Caki2 (cell line): Measurements from ENCODE around the gene NCAPH2. TPM values are rescaled to one million over a fixed set of nuclear protein-coding genes. Genes with fewer than 3 reads are reported as not detected.

Experiments used
- DNase-seq: peaks from one replicate; pipeline ENCODE4 v3.0.0-alpha.2; 2015; ENCODE audit warnings: low read depth
- in situ Hi-C: cut with HindIII; loops from 2 replicates; pipeline ENCODE4 v1.10.0; 2016; ENCODE audit warnings: low sequenced_read_pairs, low pct_unique_long_range_greater_than_20kb, mixed read lengths
- total RNA-seq: library from RNA; depleted of rRNA; stranded (reverse); fragments of >200 nt; shearing (Covaris generic); gene quantifications from 2 replicates; pipeline ENCODE4 v1.2.3, GENCODE V29; 2014; ENCODE audit warnings: low replicate concordance

Gene NCAPH2
- total RNA-seq, 1 experiment from 2014 or later: 152 TPM

DNA sequence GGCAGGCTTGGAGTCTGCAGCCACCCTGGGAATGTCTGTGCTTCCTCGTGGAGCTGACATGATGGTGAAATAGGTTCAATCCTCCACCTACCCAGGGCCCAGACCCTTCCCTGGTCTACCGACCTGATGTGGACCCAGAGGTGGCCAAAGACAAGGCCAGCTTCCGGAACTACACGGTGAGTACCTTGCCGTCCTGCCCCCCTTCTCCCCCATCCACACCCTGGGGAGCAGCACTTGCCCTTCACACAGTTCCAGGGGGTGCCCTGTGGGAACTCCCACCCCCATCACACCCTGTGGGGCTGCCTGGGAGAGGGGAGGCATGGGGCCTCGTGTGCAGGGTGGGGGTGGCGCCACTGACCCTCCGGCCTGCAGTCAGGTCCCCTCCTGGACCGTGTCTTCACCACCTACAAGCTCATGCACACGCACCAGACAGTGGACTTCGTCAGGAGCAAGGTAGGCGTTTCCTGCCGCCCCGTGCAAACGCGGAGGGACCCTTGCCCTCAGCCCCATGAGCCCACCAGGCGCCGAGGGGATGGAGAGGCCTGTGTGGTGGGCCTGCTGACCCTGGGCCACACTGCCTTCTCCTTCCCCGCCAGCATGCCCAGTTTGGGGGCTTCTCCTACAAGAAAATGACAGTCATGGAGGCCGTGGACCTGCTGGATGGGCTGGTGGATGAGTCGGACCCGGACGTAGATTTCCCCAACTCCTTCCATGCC, 20.6 kb upstream of the NCAPH2 start:
- no peak for DNase-seq
- in situ Hi-C loops: no loop called here

DNA sequence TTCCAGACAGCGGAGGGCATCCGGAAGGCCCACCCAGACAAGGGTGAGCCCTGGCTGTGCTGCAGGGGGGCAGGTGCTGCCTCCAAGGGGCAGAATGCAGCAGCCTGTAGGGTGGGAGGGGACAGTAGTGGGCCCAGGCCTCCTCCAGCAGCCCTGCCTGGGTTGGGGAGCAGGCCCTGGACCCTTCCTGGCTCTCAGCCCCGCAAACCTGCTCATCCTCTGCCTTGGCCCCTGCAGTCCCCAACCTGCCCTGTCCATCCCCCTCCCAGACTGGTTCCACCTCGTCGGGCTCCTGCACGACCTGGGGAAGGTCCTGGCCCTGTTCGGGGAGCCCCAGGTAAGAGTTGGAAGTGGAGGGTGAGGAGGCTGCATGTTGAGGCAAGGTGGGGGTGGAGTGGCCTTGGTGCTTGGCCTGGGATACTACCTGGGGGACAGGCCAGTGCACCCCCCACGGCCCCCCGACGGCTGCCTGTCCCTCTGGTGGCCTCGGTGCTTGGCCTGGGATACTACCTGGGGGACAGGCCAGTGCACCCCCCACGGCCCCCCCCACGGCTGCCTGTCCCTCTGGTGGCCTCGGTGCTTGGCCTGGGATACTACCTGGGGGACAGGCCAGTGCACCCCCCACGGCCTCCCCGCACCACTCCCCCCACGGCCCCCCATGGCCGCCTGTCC, 19.9 kb upstream of the NCAPH2 start:
- in situ Hi-C loops: no loop called here
- no peak for DNase-seq

DNA sequence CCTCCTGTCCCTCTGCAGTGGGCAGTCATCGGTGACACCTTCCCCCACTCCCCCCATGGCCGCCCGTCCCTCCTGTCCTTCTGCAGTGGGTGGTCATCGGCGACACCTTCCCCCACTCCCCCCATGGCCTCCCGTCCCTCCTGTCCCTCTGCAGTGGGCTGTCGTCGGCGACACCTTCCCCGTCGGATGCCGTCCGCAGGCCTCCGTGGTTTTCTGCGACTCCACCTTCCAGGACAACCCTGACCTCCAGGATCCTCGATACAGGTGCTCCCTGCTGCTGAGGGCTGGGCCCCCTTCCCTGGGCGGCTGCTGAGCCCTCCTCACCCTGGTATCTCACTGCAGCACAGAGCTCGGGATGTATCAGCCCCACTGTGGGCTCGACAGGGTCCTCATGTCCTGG, 19.1 kb upstream of the NCAPH2 start:
- DNase-seq: no peak

DNA sequence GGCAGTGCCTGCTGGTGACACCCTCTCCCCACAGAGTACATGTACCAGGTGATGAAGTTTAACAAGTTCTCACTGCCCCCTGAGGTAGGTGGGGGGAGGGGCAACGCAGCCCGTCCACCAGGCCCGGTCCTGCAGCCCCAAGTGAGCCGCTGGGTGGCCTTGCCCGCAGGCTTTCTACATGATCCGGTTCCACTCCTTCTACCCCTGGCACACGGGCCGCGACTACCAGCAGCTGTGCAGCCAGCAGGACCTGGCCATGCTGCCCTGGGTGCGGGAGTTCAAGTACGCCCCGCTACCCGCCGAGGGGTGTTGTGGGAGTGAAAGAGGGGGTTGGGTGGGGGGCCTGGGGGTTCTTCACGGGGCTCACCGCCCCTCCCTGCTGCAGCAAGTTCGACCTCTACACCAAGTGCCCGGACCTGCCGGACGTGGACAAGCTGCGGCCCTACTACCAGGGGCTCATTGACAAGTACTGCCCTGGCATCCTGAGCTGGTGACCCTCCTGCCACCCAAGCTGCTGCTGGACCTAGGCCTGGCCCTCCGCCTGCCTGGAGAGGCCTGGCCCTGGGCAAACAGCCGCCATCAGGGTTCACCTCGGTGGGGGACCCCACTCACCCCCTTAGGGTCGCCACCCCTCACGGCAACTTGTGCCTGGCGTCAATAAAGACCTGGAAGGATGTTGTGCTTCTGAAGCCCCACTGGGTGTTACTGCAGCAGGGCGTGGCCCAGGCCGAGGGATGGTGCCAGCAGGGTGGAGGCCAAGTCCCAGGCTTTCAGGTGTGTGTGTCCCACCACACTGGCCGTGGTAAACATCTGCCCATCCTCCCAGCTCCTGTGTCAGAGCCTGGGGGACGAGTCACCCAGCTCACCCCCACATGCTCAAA, 18.4 kb upstream of the NCAPH2 start:
- in situ Hi-C loops: no loop called here
- no peak for DNase-seq

More for the DNA sequence above, 19.1 kb upstream of the NCAPH2 start:
- in situ Hi-C loops: no loop called here

DNA sequence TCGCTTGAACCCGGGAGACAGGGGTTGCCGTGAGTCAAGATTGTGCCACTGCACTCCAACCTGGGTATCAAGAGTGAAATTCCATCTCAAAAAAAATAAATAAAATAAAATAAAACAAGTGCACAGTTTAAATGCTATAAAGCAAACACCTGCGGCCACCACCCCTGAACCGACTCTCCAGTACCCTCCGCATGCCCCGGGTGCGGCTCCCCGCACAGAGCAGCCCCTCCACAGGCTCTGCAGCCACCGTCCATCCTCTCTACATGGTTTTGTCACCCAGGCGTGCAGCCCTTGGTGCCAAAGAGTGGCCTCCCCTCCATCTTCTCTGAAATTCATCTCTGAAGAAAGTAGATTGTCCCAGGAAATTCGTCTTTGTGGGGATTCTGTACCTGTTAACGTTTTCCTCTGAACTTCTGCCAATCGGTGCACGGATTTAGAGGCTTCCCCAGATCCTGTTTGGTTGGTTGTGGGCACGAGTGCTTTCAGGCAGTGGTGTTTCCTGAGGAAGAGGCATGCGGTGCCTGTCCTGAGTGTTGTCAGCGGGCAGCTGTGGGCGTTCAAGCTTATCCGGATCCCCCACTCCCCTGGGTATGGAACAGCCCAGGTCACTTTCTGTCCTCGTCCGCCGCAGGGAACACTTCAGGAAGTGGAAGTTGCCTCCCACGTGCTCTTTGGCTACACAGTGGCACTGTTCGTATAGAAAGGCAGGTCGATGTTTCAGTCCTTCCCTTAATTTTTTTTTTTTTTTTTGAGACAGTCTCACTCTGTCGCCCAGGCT, 17.3 kb upstream of the NCAPH2 start:
- in situ Hi-C loops: no loop called here
- no peak for DNase-seq

DNA sequence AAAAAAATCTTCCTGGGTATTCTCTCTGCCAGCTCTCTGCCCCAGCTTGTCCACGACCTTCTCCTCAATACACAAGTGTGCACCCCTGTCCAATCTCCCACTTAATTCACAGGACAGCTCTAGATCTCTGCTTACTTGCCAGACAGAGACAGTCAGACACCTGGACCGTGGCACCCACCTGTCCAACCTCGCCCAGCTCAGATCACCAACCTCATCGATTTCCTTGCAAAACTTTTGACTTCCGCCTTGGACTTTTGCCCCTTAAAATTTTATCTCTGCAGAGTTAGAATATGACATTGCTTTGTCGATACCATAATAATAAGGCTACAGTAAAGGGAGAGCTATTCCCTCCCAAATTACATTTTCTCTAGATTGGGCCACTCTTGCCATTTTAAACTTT, 10.9 kb upstream of the NCAPH2 start:
- in situ Hi-C loops: no loop called here
- no peak for DNase-seq

DNA sequence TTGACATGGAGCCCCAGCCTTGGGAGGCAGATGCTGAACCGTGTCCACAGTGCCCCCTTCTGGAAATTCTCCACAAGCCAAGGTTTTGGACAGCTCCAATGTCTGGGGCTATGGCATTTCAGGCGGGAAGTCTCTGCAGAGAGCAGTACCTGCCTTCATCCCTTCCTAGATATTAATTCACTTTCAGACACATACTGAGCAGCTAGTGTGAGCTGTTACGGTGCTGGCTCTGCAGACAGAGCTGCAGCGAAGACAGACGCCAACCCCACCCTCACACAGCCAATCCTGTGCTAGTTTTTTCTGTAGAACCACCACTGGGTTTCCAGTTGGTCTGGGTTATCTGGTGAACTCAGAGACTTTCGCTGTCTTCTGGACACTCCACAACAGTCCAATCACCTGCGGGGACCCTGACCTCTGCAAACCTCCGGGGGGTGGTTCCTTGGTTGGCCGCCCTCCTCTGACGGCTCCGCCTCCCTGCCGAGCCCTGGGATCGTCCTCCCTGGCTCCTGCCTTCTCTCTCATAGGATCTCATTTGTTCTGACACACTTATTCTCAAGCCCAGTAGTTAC, 9.6 kb upstream of the NCAPH2 start:
- in situ Hi-C loops: no loop called here
- peak; percentile 88 for DNase-seq

DNA sequence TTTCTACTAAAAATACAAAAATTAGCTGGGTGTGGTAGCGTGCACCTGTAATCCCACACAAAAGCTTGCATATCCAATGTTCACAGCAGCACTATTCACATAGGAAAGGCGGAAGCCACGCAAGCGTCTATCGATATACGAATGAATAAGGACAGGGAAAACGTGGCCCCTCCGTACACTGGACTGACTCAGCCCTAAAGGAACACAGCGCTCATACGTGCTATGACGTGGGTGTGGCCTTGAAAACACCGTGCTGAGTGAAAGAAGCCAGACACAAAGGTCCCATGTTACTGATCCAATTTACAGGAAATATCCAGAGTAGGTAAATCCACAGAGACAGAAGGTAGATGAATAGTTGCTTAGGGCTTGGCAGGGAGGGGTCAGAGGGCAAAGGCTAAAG, 7.6 kb upstream of the NCAPH2 start:
- in situ Hi-C loops: no loop called here
- no peak for DNase-seq

DNA sequence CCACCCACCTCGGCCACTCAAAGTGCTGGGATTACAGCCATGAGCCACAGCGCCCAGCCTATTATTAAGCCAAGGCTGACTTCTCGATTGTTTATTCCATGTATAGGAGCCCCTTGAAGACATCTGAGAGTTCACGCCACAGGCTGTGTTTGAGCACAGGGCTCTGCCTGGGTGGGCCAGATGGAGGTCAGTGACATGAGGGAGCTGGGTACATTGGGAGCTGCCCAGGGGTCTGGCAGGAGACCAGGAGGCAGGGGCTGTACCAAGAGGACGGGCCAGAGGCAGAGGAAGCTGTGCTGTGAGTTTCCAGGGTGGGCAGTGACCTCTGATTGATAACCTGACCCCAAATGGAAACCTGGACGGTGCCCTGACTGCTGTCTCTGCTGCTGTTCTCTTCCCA, 5.9 kb upstream of the NCAPH2 start:
- in situ Hi-C loops: no loop called here
- no peak for DNase-seq

DNA sequence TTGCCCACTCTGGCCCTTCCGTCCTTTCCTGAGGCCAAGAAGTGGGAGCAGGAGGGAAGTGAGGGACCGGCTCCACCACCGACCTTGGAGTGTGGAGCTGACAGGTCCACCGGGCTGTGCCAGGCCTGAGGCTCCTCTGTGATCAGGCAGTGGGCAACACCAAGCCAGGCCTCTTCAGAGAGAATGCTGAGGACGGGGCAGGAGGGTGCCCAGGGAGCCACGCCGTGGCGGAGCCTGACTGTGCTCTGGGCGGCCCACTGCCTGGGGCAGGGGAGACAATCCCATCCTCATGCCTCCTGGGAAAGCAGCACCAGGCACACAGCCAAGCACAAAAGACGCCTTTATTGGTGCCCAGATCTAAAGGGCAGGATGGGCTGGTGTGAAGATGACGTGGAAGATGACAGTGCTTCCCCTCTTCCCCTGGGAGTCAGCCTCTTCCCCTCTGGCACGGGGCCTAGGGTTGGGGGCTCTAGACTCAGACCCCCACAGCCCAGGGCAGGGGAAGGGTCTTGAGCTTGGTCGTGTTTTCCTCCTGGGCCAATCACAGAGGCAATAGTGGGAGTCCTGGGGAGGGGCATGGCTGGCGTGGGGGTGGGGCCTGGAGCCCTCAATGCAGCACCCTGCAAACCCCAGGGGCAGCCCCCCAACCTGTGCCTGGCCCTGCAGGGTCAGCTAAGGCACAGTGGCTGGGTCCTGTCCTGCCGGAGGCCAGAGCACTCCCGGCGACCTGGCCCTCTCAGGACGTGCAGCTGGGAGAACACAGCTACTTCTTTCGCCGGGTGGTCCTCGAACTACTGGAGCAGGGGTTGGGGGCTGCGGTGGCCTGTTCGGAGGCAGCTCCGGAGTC, 5.2 kb upstream of the NCAPH2 start:
- in situ Hi-C loops: no loop called here
- DNase-seq: no peak

DNA sequence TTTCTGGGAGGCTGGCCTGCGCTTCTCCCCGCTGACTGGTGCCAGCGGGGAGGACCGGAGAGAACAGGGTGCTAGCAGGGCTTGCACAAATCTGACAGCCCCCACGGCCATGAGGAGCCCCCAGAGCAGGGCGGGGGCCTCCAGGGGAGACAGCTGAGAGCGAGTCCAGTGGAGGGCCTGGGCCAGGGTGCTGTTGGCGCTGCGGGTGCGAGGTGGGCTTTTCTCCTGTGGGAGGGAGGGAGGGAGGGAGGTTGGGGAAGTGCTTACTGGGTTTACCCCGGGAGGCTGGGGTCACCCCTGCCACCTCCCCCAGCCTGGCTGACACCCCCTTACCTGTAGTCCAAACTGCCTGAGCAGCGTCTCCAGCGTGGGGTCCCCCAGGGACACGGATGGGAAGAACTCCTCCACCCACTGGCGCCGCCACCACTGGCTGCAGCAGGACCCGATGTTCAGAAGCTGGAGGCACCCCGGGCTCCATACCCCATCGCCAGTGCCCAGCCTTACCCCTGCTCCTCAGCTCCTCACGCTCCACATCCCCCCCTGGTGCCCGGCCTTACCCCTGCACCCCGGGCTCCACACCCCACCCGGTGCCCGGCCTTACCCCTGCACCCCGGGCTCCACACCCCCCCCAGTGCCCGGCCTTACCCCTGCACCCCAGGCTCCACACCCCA, 4.4 kb upstream of the NCAPH2 start:
- no peak for DNase-seq
- in situ Hi-C loops: no loop called here

DNA sequence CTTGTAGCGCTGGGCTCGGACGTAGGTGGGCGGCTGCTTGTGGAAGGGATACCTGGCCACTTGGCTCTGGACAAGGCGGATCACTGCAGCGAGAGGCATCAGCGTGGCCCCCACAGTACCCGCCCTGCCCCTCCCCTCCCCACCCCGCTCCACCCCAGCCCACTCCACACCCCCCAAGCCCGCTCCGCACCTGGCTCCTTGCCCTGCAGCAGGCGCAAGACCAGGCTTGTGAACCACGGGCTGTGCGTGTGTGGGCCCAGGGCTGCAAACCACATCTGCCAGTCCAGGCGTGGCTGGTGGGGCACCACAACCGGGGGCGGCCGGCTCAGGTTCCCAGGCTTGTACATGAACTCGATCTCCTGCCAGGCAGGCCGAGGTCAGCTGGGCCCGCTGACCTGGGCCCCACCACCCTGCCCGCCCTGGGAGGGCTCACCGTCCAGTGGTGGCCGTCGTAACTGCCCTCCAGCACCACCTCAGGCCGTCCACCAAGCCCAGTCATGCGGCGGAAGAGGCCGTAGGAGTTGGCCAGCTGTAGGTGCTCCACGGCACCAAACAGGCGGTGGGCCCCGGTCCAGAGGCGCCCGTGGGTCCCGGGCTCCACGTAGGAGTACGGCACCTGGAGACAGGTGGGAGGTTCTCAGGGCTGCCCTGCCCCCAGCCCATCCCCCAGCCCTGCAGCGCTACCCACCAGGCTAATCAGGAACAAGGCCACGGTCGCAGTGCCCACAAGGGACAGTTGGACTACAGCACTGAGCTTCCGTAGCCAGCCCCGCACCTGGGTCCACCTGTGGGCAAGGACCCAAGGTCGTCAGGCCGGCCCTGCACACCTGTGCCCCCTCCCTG, 3.4 kb upstream of the NCAPH2 start:
- in situ Hi-C loops: no loop called here
- DNase-seq: no peak

DNA sequence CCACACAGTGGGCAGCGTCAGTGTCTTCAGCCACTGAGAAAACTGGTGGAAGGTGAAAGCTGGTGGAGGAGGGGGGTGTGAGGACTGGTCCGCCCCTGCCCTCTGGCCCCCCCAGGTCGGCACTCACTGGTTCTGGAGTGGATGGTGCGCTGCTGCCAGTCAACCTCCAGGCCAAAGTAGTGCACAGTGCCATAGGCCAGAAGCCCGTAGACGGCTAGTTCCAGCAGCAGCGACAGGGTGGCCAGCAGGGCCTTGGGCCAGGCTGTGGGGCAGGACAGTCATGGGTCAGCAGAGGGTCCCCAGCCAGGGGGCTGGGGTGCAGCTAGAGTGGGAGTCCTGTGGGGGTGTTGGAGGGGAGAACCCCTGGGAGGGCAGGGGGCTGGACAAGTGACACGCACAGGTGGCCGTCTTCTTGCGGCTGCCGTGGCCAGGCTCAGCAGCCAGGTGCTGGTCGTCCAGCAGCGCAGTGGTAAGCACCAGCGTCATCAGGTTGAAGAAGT, 2.7 kb upstream of the NCAPH2 start:
- in situ Hi-C loops: no loop called here
- no peak for DNase-seq

DNA sequence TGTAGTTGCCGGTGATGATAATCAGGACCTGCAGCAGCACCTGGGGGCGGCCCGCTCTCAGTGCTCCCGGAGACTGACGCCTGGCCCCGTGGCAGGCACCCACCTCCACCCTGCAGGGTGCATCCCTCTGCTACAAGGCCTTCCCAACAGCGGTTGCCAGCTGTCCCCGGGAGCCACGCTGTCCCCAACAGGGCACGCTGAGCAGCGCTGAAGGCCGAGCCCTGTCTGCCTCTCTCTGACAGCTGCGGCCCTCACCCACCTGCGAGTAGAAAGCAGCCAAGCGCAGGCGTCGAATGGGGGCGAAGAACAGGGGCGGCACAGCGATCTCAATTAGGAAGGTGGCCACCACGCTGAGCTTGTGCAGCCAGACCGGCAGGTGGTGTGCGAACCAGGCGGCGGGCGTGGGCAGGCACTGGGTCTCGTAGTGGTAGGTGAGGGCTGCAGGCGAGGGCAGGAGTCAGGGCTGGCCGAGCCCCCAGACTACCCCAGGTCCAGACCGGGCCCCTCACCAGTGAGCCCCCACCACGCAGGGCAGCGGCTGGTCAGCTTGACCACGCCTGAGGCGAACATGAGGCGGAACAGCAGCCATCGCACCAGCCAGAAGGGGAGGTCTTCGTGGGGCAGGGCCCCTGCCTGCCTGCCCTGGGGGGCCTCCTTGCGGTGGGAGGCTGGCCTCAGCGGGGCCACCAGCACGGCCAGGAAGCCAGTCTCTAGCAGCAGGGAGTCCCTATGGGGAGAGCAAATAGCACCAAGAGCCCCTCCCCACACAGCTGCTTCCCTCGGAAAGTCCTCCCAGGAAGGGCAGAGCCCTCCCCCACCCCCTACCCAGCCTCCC, 2.0 kb upstream of the NCAPH2 start:
- in situ Hi-C loops: no loop called here
- DNase-seq: no peak
